GM12891 (cell line): ENCODE measurements around the gene SCD5.

Experiments used
- DNase-seq: peaks from one replicate; pipeline ENCODE4 v3.0.0; 2011; ENCODE audit warnings: low spot score; ENCODE audit not compliant: insufficient read length
- FAIRE-seq: peaks from 2 replicates; lab custom pipeline; 2011; peaks lifted over from hg19 to GRCh38; lab: Jason Lieb, UNC
- PAX5 ChIP-seq: IDR thresholded peaks from 2 replicates; pipeline ENCODE4 v1.6.1; 2011; ENCODE audit warnings: low read length, moderate library complexity, mild to moderate bottlenecking; ENCODE audit not compliant: insufficient read depth, severe bottlenecking
- POLR2A ChIP-seq: IDR thresholded peaks from 2 replicates; pipeline ENCODE4 v1.6.1; 2011; ENCODE audit warnings: low read depth, low read length, control low read depth
- POLR2AphosphoS5 ChIP-seq: IDR thresholded peaks from 2 replicates; pipeline ENCODE4 v1.6.1; 2011; ENCODE audit warnings: low read depth, low read length, control low read depth
- POU2F2 ChIP-seq: IDR thresholded peaks from 2 replicates; pipeline ENCODE4 v1.6.1; 2011; ENCODE audit warnings: low read depth, mild to moderate bottlenecking, control low read depth, low read length, moderate library complexity
- SPI1 ChIP-seq: IDR thresholded peaks from 2 replicates; pipeline ENCODE4 v1.6.1; 2011; ENCODE audit warnings: low read depth, low read length, control low read depth
- TAF1 ChIP-seq: IDR thresholded peaks from 2 replicates; pipeline ENCODE4 v1.6.1; 2011; ENCODE audit warnings: low read depth, low read length, control low read depth

Gene SCD5

DNA sequence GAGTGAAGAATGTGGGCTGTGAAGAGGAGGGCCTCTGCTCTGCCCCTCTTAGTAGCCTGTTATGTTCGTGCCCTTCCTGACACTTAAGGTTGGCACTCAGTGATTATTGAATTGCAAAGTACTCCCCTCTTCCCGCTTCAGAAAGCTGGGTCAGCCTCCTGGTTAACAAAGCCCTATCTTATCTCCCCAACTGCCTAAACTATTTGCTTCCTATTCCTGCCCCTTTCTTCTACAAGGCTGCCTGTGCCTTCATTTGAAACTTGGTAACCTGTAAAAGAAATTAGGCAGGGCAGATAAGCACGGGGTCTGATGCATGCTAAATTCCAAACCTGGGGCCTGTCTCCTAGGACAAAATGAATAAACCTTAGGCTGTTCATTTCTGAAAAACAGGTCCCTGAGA is 213.7 kb downstream of the SCD5 start:
- DNase-seq (no peak), FAIRE-seq (no peak)
- TF ChIP-seq POLR2AphosphoS5 = no peak
- TF ChIP-seq SPI1 = no peak
- TF ChIP-seq POU2F2 = no peak
- TF ChIP-seq TAF1 = no peak
- TF ChIP-seq POLR2A = no peak
- no peak for TF ChIP-seq PAX5

DNA sequence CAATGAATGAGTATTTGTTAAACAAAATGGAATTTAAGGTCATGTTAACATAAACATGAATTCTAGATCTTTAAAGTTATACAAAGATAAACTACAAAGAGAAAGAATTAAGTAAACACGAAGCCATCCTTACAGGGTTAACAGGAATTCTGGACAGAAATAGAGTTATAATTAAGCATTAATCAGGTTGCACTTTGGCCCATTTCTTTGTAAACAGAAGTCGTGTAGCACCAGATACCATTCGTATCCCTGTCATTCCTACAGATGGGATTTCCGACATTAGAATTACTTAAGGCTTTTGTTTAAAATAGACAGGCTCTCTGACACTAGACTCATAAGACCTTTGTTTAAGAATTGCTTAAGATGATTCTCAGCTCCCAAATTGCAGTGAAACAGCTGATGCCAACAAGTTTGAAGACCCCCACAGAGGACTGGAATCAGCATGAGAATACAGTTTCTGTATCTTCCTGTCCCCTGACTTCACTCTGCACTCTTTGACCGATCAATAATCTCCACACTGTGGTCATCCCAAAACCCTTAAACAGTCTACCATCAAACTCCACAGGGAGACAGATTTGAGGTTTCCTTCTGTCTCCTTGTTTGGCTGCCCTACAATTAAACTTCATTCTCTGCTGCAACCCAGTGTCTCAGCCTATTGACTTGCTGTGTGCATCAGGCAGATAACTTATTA is 214.6 kb downstream of the SCD5 start:
- FAIRE-seq (no peak), DNase-seq (no peak)
- TF ChIP-seq SPI1 (no peak), PAX5 (no peak), POU2F2 (no peak), TAF1 (no peak), POLR2AphosphoS5 (no peak), POLR2A (no peak)

DNA sequence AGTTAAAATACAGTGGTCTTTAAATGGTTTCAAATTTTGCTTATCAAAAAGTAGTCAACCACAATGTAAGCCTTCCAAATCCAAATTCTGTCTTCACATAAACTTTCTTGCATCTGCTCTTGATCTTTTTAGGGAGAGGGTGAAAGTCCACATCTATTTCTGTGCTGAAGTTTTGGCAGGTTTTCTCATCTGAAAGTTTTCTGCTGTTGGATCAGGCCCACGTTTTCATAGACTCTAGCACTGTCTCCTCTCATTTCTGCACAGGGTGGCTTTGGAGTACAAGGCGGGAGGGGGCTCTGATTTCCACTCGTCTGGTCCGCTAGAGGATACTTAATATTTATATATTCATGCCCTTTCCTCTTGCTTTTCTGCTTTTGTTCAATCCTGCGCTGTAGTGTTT is 218.7 kb downstream of the SCD5 start:
- no peak for FAIRE-seq
- TF ChIP-seq SPI1 = no peak
- TF ChIP-seq POU2F2 = no peak
- no peak for TF ChIP-seq POLR2AphosphoS5
- TF ChIP-seq PAX5 = no peak
- TF ChIP-seq TAF1 = no peak
- TF ChIP-seq POLR2A = no peak

More for the DNA sequence above, 218.7 kb downstream of the SCD5 start:
- DNase-seq = no peak
